ENCODE measurements around the gene CLIP1. TPM values are rescaled to one million over a fixed set of nuclear protein-coding genes. Genes with fewer than 3 reads are reported as not detected.

The CLIP1 gene
- total RNA-seq, 1 experiment from 2014 or later, result 62.2 TPM

- POLR2A ChIA-PET (ENCODE audit: low non-redundant PET), result no interaction called here
- Histone ChIP-seq H3K9me3 (ENCODE audit: low read depth, low read length, poor library complexity, severe bottlenecking) (no peaks in the 10 kb centered on the region), H3K4me1 (ENCODE audit: insufficient read depth, low read length, poor library complexity, severe bottlenecking) (no peaks in the 10 kb centered on the region), H3K4me3 (ENCODE audit: low read depth, low read length, poor library complexity, severe bottlenecking) (no peak overlapping the region), H3K36me3 (ENCODE audit: insufficient read depth, low read length, poor library complexity, severe bottlenecking) (no peaks in the 10 kb centered on the region), H3K27me3 (replicated peaks; ENCODE audit: insufficient read depth, low read depth, low read length, poor library complexity) (no peaks in the 10 kb centered on the region), H3K27ac (ENCODE audit: low read depth, low read length, poor library complexity, severe bottlenecking) (no peak overlapping the region)
- intact Hi-C loops (cut with micrococcal nuclease; ENCODE audit: unreplicated experiment), result no loop called here
- no peak for DNase-seq (ENCODE audit: low spot score)
- no TSS peak for BruUV-seq (replicated peaks)
- TF ChIP-seq CTCF (conservative IDR thresholded peaks at IDR 0.05; ENCODE audit: low read depth, low read length) (no peak), EZH2 (IDR thresholded peaks at IDR 0.05; ENCODE audit: borderline replicate concordance, low read depth, low read length, poor library complexity, severe bottlenecking) (no peak)
- CTCF ChIA-PET, result no interaction called here
These were observed 171.9 kb downstream of the CLIP1 start for GRCh38 chr12:122250536-122250935.

DNA sequence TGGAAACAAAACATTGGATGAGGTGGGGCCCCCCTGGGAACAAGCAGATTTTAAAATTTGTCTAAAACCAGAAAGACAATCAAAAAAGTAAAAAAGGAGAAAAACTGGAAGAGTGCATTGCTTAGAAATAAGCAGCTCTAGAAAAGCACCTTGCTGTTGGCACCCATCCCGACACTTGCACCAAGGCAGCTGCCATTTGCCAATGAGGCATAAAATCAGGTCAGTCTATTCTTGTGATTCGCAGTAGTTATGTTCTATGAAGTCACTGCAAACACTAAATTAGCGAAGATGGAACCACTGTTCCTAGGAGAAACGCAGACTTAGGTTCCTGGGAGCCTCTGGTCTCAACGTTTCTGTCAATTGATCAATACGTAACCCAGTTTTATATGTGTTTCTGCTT is 172.4 kb downstream of the CLIP1 start:
- no peaks in the 10 kb centered on the region for H3K27me3 ChIP-seq (replicated peaks; ENCODE audit: insufficient read depth, low read depth, low read length, poor library complexity)
- H3K36me3 ChIP-seq (ENCODE audit: insufficient read depth, low read length, poor library complexity, severe bottlenecking), result no peaks in the 10 kb centered on the region
- no peak for DNase-seq (ENCODE audit: low spot score)
- ChIA-PET CTCF (no interaction called here), POLR2A (ENCODE audit: low non-redundant PET) (interaction anchor here (0.5 kb wide), 1 partner anchor 70 kb away, joined by 5 read pairs; no protein-coding TSS in a partner anchor)
- no peaks in the 10 kb centered on the region for H3K4me1 ChIP-seq (ENCODE audit: insufficient read depth, low read length, poor library complexity, severe bottlenecking)
- no peaks in the 10 kb centered on the region for H3K9me3 ChIP-seq (ENCODE audit: low read depth, low read length, poor library complexity, severe bottlenecking)
- intact Hi-C loops (cut with micrococcal nuclease; ENCODE audit: unreplicated experiment), result no loop called here
- no peak overlapping the region for H3K4me3 ChIP-seq (ENCODE audit: low read depth, low read length, poor library complexity, severe bottlenecking)
- TF ChIP-seq CTCF (conservative IDR thresholded peaks at IDR 0.05; ENCODE audit: low read depth, low read length) (no peak), EZH2 (IDR thresholded peaks at IDR 0.05; ENCODE audit: borderline replicate concordance, low read depth, low read length, poor library complexity, severe bottlenecking) (no peak)
- no TSS peak for BruUV-seq (replicated peaks)
- H3K27ac ChIP-seq (ENCODE audit: low read depth, low read length, poor library complexity, severe bottlenecking), result no peak overlapping the region

GRCh38 chr12:122245553-122245952 is 176.9 kb downstream of the CLIP1 start:
- no peak for TF ChIP-seq CTCF (conservative IDR thresholded peaks at IDR 0.05; ENCODE audit: low read depth, low read length)
- TF ChIP-seq EZH2 (IDR thresholded peaks at IDR 0.05; ENCODE audit: borderline replicate concordance, low read depth, low read length, poor library complexity, severe bottlenecking), result no peak
- intact Hi-C loops (cut with micrococcal nuclease; ENCODE audit: unreplicated experiment), result no loop called here
- CTCF ChIA-PET, result no interaction called here
- BruUV-seq (replicated peaks), result no TSS peak
- POLR2A ChIA-PET (ENCODE audit: low non-redundant PET), result no interaction called here
- Histone ChIP-seq H3K36me3 (ENCODE audit: insufficient read depth, low read length, poor library complexity, severe bottlenecking) (no peaks in the 10 kb centered on the region), H3K4me1 (ENCODE audit: insufficient read depth, low read length, poor library complexity, severe bottlenecking) (no peaks in the 10 kb centered on the region), H3K27me3 (replicated peaks; ENCODE audit: insufficient read depth, low read depth, low read length, poor library complexity) (no peaks in the 10 kb centered on the region), H3K9me3 (ENCODE audit: low read depth, low read length, poor library complexity, severe bottlenecking) (no peaks in the 10 kb centered on the region), H3K4me3 (ENCODE audit: low read depth, low read length, poor library complexity, severe bottlenecking) (no peak overlapping the region), H3K27ac (ENCODE audit: low read depth, low read length, poor library complexity, severe bottlenecking) (no peak overlapping the region)
- no peak for DNase-seq (ENCODE audit: low spot score)

Measured in A673 (cell line).